ENCODE data around the gene SLC43A2.

DNA sequence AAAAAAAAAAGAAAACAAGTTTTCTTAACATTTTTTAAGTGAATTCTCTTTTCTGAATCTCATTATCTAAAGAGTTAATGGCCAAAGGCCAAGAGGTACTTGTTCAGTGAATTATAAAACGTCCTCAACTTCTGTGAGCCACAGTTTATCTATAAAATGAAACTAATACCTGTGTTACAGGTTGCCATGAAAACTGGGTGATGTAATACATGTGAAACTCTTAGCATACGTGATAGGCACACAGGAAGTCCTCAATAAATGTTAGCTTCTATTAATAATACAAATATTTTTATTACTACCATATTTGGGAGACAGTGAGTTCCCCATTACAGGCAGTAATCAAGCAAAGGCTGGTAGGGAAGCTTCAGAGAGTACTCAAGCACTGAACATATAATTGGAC, 98.8 kb downstream of the SLC43A2 start:
- TF ChIP-seq, protein P1, sequence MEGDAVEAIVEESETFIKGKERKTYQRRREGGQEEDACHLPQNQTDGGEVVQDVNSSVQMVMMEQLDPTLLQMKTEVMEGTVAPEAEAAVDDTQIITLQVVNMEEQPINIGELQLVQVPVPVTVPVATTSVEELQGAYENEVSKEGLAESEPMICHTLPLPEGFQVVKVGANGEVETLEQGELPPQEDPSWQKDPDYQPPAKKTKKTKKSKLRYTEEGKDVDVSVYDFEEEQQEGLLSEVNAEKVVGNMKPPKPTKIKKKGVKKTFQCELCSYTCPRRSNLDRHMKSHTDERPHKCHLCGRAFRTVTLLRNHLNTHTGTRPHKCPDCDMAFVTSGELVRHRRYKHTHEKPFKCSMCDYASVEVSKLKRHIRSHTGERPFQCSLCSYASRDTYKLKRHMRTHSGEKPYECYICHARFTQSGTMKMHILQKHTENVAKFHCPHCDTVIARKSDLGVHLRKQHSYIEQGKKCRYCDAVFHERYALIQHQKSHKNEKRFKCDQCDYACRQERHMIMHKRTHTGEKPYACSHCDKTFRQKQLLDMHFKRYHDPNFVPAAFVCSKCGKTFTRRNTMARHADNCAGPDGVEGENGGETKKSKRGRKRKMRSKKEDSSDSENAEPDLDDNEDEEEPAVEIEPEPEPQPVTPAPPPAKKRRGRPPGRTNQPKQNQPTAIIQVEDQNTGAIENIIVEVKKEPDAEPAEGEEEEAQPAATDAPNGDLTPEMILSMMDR (optimal IDR thresholded peaks at IDR 0.05 in 1 of 3, IDR thresholded peaks at IDR 0.05 in 1 of 3, conservative IDR thresholded peaks at IDR 0.05 in 1 of 3; ENCODE audit: extremely low read depth in 1 of 3, insufficient read depth in 2 of 3, low read length in 3 of 3) = no peak
- no peak for TF ChIP-seq EZH2 (IDR thresholded peaks at IDR 0.05; ENCODE audit: low read length)
